GM18907 (cell line): ENCODE results near the gene PTPRO.

ENCODE experiments used
- ATAC-seq: cut with Tn5 transposase; IDR thresholded peaks from one replicate; pipeline ENCODE4 v1.9.1; 2021; ENCODE audit warnings: mild to moderate bottlenecking, moderate library complexity; ENCODE audit not compliant: unreplicated experiment

PTPRO gene

GRCh38 chr12:15550793-15551192 is 228.5 kb downstream of the PTPRO start:
- ATAC-seq = no peak

GRCh38 chr12:15555446-15555845 is 233.1 kb downstream of the PTPRO start:
- ATAC-seq = no peak

GRCh38 chr12:15556411-15557102 is 234.2 kb downstream of the PTPRO start:
- ATAC-seq = no peak

- no peak for ATAC-seq
Observed at GRCh38 chr12:15558915-15559528, 236.7 kb downstream of the PTPRO start.

GRCh38 chr12:15561396-15561795 is 239.1 kb downstream of the PTPRO start:
- ATAC-seq = no peak

GRCh38 chr12:15562263-15562662 is 240.0 kb downstream of the PTPRO start:
- ATAC-seq = no peak

GRCh38 chr12:15563663-15564062 is 241.4 kb downstream of the PTPRO start:
- ATAC-seq = no peak

GRCh38 chr12:15574353-15574752 is 252.0 kb downstream of the PTPRO start:
- ATAC-seq = no peak

GRCh38 chr12:15575671-15576541 is 253.6 kb downstream of the PTPRO start:
- no peak for ATAC-seq

GRCh38 chr12:15580431-15580830 is 258.1 kb downstream of the PTPRO start:
- ATAC-seq = no peak

GRCh38 chr12:15581006-15581405 is 258.7 kb downstream of the PTPRO start:
- ATAC-seq = no peak

- no peak for ATAC-seq
Observed at GRCh38 chr12:15583804-15584203, 261.5 kb downstream of the PTPRO start.

GRCh38 chr12:15584366-15585041 is 262.2 kb downstream of the PTPRO start:
- ATAC-seq = peak; percentile 63

- no peak for ATAC-seq
Observed at GRCh38 chr12:15589328-15590032, 267.2 kb downstream of the PTPRO start.

- peak; percentile 95 for ATAC-seq
Observed at GRCh38 chr12:15590180-15590826, 268.0 kb downstream of the PTPRO start.

GRCh38 chr12:15591811-15592210 is 269.5 kb downstream of the PTPRO start:
- no peak for ATAC-seq

GRCh38 chr12:15592934-15593333 is 270.6 kb downstream of the PTPRO start:
- ATAC-seq = no peak

GRCh38 chr12:15596174-15596573 is 273.9 kb downstream of the PTPRO start:
- no peak for ATAC-seq

GRCh38 chr12:15597125-15597830 is 275.0 kb downstream of the PTPRO start:
- no peak for ATAC-seq
